Measurements from ENCODE around the gene NCF4.

- TF ChIP-seq, protein P1, sequence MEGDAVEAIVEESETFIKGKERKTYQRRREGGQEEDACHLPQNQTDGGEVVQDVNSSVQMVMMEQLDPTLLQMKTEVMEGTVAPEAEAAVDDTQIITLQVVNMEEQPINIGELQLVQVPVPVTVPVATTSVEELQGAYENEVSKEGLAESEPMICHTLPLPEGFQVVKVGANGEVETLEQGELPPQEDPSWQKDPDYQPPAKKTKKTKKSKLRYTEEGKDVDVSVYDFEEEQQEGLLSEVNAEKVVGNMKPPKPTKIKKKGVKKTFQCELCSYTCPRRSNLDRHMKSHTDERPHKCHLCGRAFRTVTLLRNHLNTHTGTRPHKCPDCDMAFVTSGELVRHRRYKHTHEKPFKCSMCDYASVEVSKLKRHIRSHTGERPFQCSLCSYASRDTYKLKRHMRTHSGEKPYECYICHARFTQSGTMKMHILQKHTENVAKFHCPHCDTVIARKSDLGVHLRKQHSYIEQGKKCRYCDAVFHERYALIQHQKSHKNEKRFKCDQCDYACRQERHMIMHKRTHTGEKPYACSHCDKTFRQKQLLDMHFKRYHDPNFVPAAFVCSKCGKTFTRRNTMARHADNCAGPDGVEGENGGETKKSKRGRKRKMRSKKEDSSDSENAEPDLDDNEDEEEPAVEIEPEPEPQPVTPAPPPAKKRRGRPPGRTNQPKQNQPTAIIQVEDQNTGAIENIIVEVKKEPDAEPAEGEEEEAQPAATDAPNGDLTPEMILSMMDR (IDR thresholded peaks at IDR 0.05), result no peak
- no peak for TF ChIP-seq POLR2A (IDR thresholded peaks at IDR 0.05)
Observed at GRCh38 chr22:36925388-36926290, 64.8 kb downstream of the NCF4 start.
